Activated CD8-positive, alpha-beta T cell treated with anti-CD3 and anti-CD28 coated beads, Interleukin-2, amount 10 ng/mL, durations not matched to agents 7 days and 5 days (primary cell): ENCODE data around the gene KLHL13. TPM values are rescaled to one million over a fixed set of nuclear protein-coding genes. Genes with fewer than 3 reads are reported as not detected.

Experiments
- ATAC-seq: fragments of 150-1000 bp; cut with Tn5 transposase; one replicate; pipeline ENCODE4 v1.10.0; 2021; ENCODE audit warnings: moderate library complexity
- CTCF ChIA-PET: fragments of 350-600 bp; sonication (Branson Sonifier 250); formaldehyde crosslinking; loops from one replicate; lab custom pipeline; 2021; ENCODE audit warnings: antibody characterized with exemption; lab: Charles Lee
- POLR2A ChIA-PET: fragments of 350-600 bp; sonication (Branson Sonifier 250); formaldehyde crosslinking; loops from one replicate; lab custom pipeline; 2021; ENCODE audit warnings: antibody characterized with exemption; lab: Charles Lee
- DNase-seq: peaks from one replicate; pipeline ENCODE4 v3.0.0-alpha.2; 2020
- H3K27ac Mint-ChIP-seq: one replicate; pipeline ENCODE4 v1.8.0; 2021; ENCODE audit warnings: mild to moderate bottlenecking, mixed read lengths
- H3K27me3 Mint-ChIP-seq: one replicate; pipeline ENCODE4 v1.8.0; 2021; ENCODE audit warnings: low read depth, mixed read lengths
- H3K36me3 Mint-ChIP-seq: one replicate; pipeline ENCODE4 v1.8.0; 2021; ENCODE audit warnings: low read depth, mixed read lengths
- H3K4me1 Mint-ChIP-seq: one replicate; pipeline ENCODE4 v1.8.0; 2021; ENCODE audit warnings: low read depth, mixed read lengths
- H3K4me3 Mint-ChIP-seq: one replicate; pipeline ENCODE4 v1.8.0; 2021; ENCODE audit warnings: mild to moderate bottlenecking, mixed read lengths
- H3K9me3 Mint-ChIP-seq: one replicate; pipeline ENCODE4 v1.8.0; 2022; ENCODE audit warnings: mixed read lengths; ENCODE audit not compliant: insufficient read depth
- total RNA-seq, 2 experiments: library from RNA; stranded (reverse); gene quantifications; one replicate each; pipeline ENCODE4 v1.2.3, GENCODE V29; 2021

KLHL13 gene
- total RNA-seq, 2 experiments from 2014 or later = 0.08 TPM; not detected in 1

GRCh38 chrX:118062817-118063615 lies 53.6 kb downstream of the KLHL13 start:
- peaks cover 2% of the 10 kb centered on the region for H3K4me1 Mint-ChIP-seq
- DNase-seq (no peak), ATAC-seq (no peak)
- H3K27ac Mint-ChIP-seq = no peak overlapping the region
- no peak overlapping the region for H3K4me3 Mint-ChIP-seq
- CTCF ChIA-PET = no interaction called here
- POLR2A ChIA-PET = no interaction called here
- H3K27me3 Mint-ChIP-seq = no peaks in the 10 kb centered on the region
- no peaks in the 10 kb centered on the region for H3K36me3 Mint-ChIP-seq
- H3K9me3 Mint-ChIP-seq = no peaks in the 10 kb centered on the region

- Mint-ChIP-seq H3K4me3 (no peak overlapping the region), H3K27ac (no peak overlapping the region), H3K36me3 (no peaks in the 10 kb centered on the region), H3K9me3 (no peaks in the 10 kb centered on the region), H3K4me1 (peaks cover 2% of the 10 kb centered on the region), H3K27me3 (no peaks in the 10 kb centered on the region)
- CTCF ChIA-PET = no interaction called here
- POLR2A ChIA-PET = no interaction called here
- ATAC-seq = no peak
- DNase-seq = no peak
Measured at GRCh38 chrX:118062048-118062789, 54.4 kb downstream of the KLHL13 start.

GRCh38 chrX:118058924-118059323 lies 57.7 kb downstream of the KLHL13 start:
- DNase-seq (no peak), ATAC-seq (no peak)
- H3K27ac Mint-ChIP-seq = no peak overlapping the region
- ChIA-PET CTCF (no interaction called here), POLR2A (no interaction called here)
- H3K27me3 Mint-ChIP-seq = no peaks in the 10 kb centered on the region
- no peaks in the 10 kb centered on the region for H3K36me3 Mint-ChIP-seq
- no peaks in the 10 kb centered on the region for H3K4me1 Mint-ChIP-seq
- H3K9me3 Mint-ChIP-seq = no peaks in the 10 kb centered on the region
- no peak overlapping the region for H3K4me3 Mint-ChIP-seq

- Mint-ChIP-seq H3K4me3 (no peak overlapping the region), H3K9me3 (no peaks in the 10 kb centered on the region)
Measured at GRCh38 chrX:118056870-118057269, 59.7 kb downstream of the KLHL13 start.

GRCh38 chrX:118049713-118050112 lies 66.9 kb downstream of the KLHL13 start:
- POLR2A ChIA-PET = no interaction called here
- Mint-ChIP-seq H3K27ac (no peak overlapping the region), H3K9me3 (peaks cover under 1% of the 10 kb centered on the region), H3K27me3 (no peaks in the 10 kb centered on the region), H3K4me3 (no peak overlapping the region), H3K36me3 (no peaks in the 10 kb centered on the region), H3K4me1 (no peaks in the 10 kb centered on the region)
- CTCF ChIA-PET = no interaction called here
- ATAC-seq = no peak
- no peak for DNase-seq

More at GRCh38 chrX:118056870-118057269, 59.7 kb downstream of the KLHL13 start:
- no peak for ATAC-seq
- H3K36me3 Mint-ChIP-seq = no peaks in the 10 kb centered on the region
- H3K4me1 Mint-ChIP-seq = no peaks in the 10 kb centered on the region
- CTCF ChIA-PET = no interaction called here
- H3K27ac Mint-ChIP-seq = no peak overlapping the region
- DNase-seq = no peak
- no peaks in the 10 kb centered on the region for H3K27me3 Mint-ChIP-seq
- POLR2A ChIA-PET = no interaction called here

GRCh38 chrX:118047446-118048186 lies 69.0 kb downstream of the KLHL13 start:
- H3K27me3 Mint-ChIP-seq = no peaks in the 10 kb centered on the region
- no peak overlapping the region for H3K4me3 Mint-ChIP-seq
- H3K27ac Mint-ChIP-seq = no peak overlapping the region
- no peaks in the 10 kb centered on the region for H3K4me1 Mint-ChIP-seq
- peaks cover 7% of the 10 kb centered on the region for H3K9me3 Mint-ChIP-seq
- no peak for DNase-seq
- CTCF ChIA-PET = no interaction called here
- POLR2A ChIA-PET = no interaction called here
- no peaks in the 10 kb centered on the region for H3K36me3 Mint-ChIP-seq
- ATAC-seq = no peak

- CTCF ChIA-PET = no interaction called here
- no peaks in the 10 kb centered on the region for H3K36me3 Mint-ChIP-seq
- no peaks in the 10 kb centered on the region for H3K4me1 Mint-ChIP-seq
- peaks cover 6% of the 10 kb centered on the region for H3K9me3 Mint-ChIP-seq
- DNase-seq = no peak
- POLR2A ChIA-PET = no interaction called here
- ATAC-seq = no peak
- H3K27ac Mint-ChIP-seq = no peak overlapping the region
- H3K4me3 Mint-ChIP-seq = no peak overlapping the region
- H3K27me3 Mint-ChIP-seq = no peaks in the 10 kb centered on the region
Measured at GRCh38 chrX:118039591-118039990, 77.0 kb downstream of the KLHL13 start.

- DNase-seq (no peak), ATAC-seq (no peak)
- Mint-ChIP-seq H3K27me3 (no peaks in the 10 kb centered on the region), H3K27ac (no peak overlapping the region), H3K36me3 (no peaks in the 10 kb centered on the region), H3K4me1 (no peaks in the 10 kb centered on the region), H3K9me3 (no peaks in the 10 kb centered on the region), H3K4me3 (no peak overlapping the region)
- ChIA-PET POLR2A (no interaction called here), CTCF (no interaction called here)
Measured at GRCh38 chrX:118038614-118039365, 77.8 kb downstream of the KLHL13 start.

GRCh38 chrX:118026631-118027030 lies 90.0 kb downstream of the KLHL13 start:
- Mint-ChIP-seq H3K27me3 (no peaks in the 10 kb centered on the region), H3K4me3 (no peak overlapping the region), H3K4me1 (no peaks in the 10 kb centered on the region), H3K9me3 (no peaks in the 10 kb centered on the region), H3K36me3 (no peaks in the 10 kb centered on the region), H3K27ac (no peak overlapping the region)
- DNase-seq = no peak
- ChIA-PET CTCF (no interaction called here), POLR2A (no interaction called here)
- no peak for ATAC-seq

- no peak for ATAC-seq
- Mint-ChIP-seq H3K4me1 (no peaks in the 10 kb centered on the region), H3K27me3 (no peaks in the 10 kb centered on the region), H3K9me3 (no peaks in the 10 kb centered on the region), H3K36me3 (no peaks in the 10 kb centered on the region), H3K4me3 (no peak overlapping the region), H3K27ac (no peak overlapping the region)
- ChIA-PET CTCF (no interaction called here), POLR2A (no interaction called here)
- no peak for DNase-seq
Measured at GRCh38 chrX:118025226-118025625, 91.4 kb downstream of the KLHL13 start.

GRCh38 chrX:118024482-118024881 lies 92.1 kb downstream of the KLHL13 start:
- H3K27ac Mint-ChIP-seq = no peak overlapping the region
- CTCF ChIA-PET = no interaction called here

More at GRCh38 chrX:118024482-118024881, 92.1 kb downstream of the KLHL13 start:
- Mint-ChIP-seq H3K4me3 (no peak overlapping the region), H3K36me3 (no peaks in the 10 kb centered on the region), H3K27me3 (no peaks in the 10 kb centered on the region), H3K9me3 (no peaks in the 10 kb centered on the region), H3K4me1 (no peaks in the 10 kb centered on the region)
- no peak for DNase-seq
- POLR2A ChIA-PET = no interaction called here
- ATAC-seq = no peak
